GM18867 (cell line): ENCODE measurements around the gene RFX2.
"Not testable (repeated sequence)": the region's sequence is repeated elsewhere in the genome, so short reads cannot be mapped to it uniquely, and the experiment has no call there.

ENCODE experiments used
- ATAC-seq: cut with Tn5 transposase; IDR thresholded peaks from one replicate; pipeline ENCODE4 v1.9.1; 2021; ENCODE audit warnings: mild to moderate bottlenecking, moderate library complexity; ENCODE audit not compliant: unreplicated experiment

The RFX2 gene

DNA sequence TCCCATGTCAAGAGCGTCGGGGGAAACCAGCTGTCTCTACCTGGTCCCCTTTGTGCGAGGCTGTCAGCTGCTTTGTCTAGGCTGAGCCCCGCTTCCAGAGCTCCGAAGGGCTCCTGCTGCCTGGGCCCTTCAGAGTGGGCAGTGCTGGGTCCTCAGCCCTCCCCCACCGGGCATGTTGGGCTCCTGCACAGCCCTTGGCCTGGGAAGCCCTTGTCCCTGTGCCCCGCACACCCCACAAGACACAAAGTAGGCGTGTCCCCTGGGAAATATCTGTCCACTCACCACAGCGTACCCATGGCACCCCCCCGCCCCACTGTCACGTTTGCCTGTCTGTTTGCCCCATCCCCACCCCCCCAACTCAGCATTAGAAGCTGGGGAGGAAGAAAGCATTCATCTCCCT, 92.7 kb downstream of the RFX2 start:
- no peak for ATAC-seq

- no peak for ATAC-seq
These were observed 94.3 kb downstream of the RFX2 start for GRCh38 chr19:6015841-6016545.

- ATAC-seq: no peak
These were observed 95.7 kb downstream of the RFX2 start for GRCh38 chr19:6014551-6015135.

- no peak for ATAC-seq
These were observed 97.7 kb downstream of the RFX2 start for GRCh38 chr19:6012426-6013170.

DNA sequence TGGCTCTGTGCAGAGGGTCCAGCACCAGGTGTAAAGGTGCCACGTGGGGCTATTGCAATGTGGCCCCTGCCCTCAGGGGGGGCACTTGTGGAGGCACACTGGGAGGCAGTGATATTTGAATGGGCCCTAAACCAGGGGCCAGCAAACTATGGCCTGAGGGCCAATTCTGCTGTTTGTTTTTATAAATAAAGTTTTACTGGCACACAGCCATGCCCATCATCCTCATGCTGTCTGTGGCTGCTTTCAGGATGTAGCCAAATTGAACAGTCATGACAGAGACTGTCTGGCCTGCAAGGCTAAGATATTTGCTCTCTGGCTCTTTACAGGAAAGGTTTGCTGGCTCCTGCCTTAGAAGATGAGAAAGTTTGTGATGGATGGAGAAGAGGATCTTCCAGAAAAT, 98.5 kb downstream of the RFX2 start:
- ATAC-seq: no peak

GRCh38 chr19:6011206-6011605, 99.1 kb downstream of the RFX2 start:
- no peak for ATAC-seq

GRCh38 chr19:6010107-6010506, 100.2 kb downstream of the RFX2 start:
- no peak for ATAC-seq

DNA sequence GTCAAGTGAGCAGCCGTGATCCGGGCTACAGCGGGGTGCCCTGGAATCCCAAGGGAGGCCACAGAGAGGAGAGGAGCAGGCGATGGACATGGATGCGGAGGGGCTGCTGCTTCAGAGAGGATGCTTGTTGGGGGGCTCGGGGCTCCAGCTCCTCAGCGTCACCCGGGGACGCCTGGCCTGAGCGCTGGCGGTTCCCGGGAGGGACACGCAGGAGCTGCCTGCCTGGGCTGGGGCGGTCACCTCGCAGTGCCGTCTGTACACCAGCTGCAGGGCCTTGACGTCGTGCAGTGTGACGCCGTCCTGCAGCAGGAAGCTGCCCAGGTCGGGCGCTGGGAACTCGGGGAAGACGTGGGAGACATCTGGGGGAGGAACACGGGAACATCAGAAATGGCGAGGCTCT, 102.4 kb downstream of the RFX2 start:
- no peak for ATAC-seq

DNA sequence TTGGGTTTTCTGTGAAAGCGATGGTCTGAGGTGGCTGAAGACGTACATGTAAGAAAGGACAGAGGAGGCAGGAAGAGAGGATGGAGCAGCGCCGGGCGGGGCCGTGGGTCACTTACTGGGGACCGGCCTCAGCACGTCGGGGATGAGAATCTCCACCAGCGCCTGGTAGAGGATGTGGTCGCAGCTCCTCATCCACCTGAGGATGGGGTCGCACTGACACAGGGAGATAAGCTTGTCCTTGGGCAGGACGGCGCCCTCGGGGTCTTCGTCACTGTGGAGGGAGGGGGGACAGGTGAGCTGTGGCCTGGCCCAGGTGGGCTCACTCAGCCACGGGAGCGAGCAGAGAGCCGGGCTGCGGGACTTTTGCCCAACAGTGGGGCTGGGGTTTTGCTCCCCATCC, 103.4 kb downstream of the RFX2 start:
- ATAC-seq: no peak

GRCh38 chr19:6006070-6006446, 104.2 kb downstream of the RFX2 start:
- ATAC-seq: not testable (repeated sequence)

GRCh38 chr19:6005321-6006069, 104.8 kb downstream of the RFX2 start:
- no peak for ATAC-seq

- no peak for ATAC-seq
These were observed 106.3 kb downstream of the RFX2 start for GRCh38 chr19:6003976-6004375.

GRCh38 chr19:6002591-6002990, 107.7 kb downstream of the RFX2 start:
- ATAC-seq: no peak

DNA sequence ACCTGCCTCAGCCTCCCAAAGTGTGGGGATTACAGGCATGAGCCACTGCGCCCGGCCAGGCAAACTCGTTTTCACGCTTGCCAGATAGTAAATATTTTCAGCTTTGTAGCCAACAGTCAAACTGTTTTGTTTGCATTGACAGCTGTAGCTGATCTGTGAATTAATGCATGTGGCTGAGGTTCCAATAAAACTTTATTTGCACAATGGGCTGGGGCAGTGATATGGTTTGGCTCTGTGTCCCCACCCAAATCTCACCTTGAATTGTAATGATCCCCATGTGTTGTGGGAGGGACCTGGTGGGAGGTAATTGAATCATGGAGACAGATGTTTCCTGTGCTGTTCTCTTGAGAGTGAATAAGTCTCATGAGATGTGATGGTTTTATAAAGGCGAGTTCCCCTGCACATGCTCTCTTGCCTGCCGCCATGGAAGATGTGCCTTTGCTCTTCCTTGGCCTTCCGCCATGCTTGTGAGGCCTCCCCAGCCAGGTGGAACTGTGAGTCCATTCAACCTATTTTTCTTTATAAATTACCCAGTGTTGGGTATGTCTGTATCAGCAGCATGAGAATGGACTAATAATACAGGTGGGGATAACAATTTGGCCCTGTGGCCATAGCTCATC, 110.0 kb downstream of the RFX2 start:
- ATAC-seq: no peak

DNA sequence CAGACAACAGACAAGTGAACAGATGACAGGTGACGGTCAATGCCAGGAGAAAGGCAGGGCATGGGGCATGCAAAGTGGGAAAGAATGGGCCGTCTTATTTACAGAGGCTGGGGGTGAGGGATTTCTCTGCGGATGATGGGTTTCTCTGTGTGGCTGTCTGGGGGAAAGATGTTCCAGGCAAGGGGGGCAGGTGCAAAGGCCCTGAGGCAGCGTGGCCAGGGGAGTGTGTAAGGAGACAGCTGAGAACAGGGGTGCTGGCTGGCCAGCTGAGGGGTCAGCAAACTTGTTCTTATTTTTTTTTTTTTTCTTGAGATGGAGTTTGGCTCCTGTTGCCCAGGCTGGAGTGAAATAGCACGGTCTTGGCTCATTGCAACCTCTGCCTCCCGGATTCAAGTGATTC, 110.6 kb downstream of the RFX2 start:
- no peak for ATAC-seq

- ATAC-seq: no peak
These were observed 112.9 kb downstream of the RFX2 start for GRCh38 chr19:5997371-5997770.

GRCh38 chr19:5996623-5997320, 113.5 kb downstream of the RFX2 start:
- ATAC-seq: no peak

- no peak for ATAC-seq
These were observed 114.2 kb downstream of the RFX2 start for GRCh38 chr19:5996102-5996501.

- ATAC-seq: no peak
These were observed 114.7 kb downstream of the RFX2 start for GRCh38 chr19:5995606-5996005.

DNA sequence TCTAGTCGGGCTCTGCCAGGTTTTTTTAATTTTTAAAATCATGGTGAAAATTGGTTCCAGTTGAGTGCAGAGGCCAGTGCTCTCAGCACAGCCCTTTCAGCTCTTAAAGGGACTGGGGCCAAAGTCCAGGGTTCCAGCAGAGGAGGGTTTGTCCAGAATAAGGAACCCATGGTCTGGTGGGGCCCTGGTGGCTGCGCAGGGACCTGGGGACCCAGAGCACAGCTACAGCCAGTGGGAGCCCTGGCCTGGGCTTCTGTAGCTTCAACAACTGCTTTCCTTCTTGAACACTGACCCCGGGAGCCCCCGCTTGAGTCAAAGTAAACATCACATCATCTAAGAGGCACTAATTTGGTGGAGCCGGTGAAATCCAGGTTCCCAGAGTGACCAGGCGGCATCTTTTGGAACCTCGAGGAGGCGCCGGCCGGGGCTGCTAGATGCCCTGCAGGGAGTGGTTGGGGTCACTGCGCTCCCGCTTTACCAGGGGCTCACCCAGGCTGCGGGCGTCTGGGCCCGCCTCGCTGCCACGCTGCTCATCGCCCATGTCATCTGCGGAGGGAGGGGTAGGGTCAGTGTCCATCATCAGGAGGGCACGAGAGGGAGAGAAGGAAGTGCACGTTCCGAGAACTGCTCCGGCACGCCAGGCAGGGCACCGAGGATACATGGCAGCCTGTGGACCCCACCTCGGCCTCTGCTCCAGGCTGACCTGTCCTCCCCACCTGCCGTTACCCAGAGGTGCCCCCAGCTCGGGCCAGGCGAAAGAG, 115.7 kb downstream of the RFX2 start:
- ATAC-seq: no peak
